HG03571 (cell line): ENCODE results near the gene CCDC186.

Experiments
- ATAC-seq: cut with Tn5 transposase; IDR thresholded peaks from one replicate; pipeline ENCODE4 v1.9.1; 2021; ENCODE audit not compliant: unreplicated experiment

CCDC186 gene

GRCh38 chr10:114071178-114071577 lies 102.8 kb downstream of the CCDC186 start:
- no peak for ATAC-seq
